ENCODE data around the gene CIC.
"Not testable (repeated sequence)": the region's sequence is repeated elsewhere in the genome, so short reads cannot be mapped to it uniquely, and the experiment has no call there.

Gene CIC

GRCh38 chr19:42254850-42255765, 13.9 kb upstream of the CIC start, which contains the start of gene ERF:
ERF (minus strand) TSS chr19:42255128; CDS start chr19:42254999, 129 bp downstream.
- no peak for TF ChIP-seq CTCF (IDR thresholded peaks at IDR 0.05; ENCODE audit: borderline replicate concordance, control extremely low read depth, extremely low read depth, insufficient read depth, missing control alignments)
- DNase-seq (ENCODE audit: low spot score), result peak; percentile 98
- in situ Hi-C loops (cut with MboI; ENCODE audit: low sequenced_read_pairs, unreplicated experiment), result no loop called here

- DNase-seq (ENCODE audit: low spot score), result no peak
- in situ Hi-C loops (cut with MboI; ENCODE audit: low sequenced_read_pairs, unreplicated experiment), result no loop called here
- no peak for TF ChIP-seq CTCF (IDR thresholded peaks at IDR 0.05; ENCODE audit: borderline replicate concordance, control extremely low read depth, extremely low read depth, insufficient read depth, missing control alignments)
Measured at GRCh38 chr19:42255766-42256745, 13.0 kb upstream of the CIC start.

- in situ Hi-C loops (cut with MboI; ENCODE audit: low sequenced_read_pairs, unreplicated experiment), result not testable (repeated sequence)
Measured at GRCh38 chr19:42257842-42258241, 11.2 kb upstream of the CIC start.

GRCh38 chr19:42261763-42262162, 7.3 kb upstream of the CIC start:
- in situ Hi-C loops (cut with MboI; ENCODE audit: low sequenced_read_pairs, unreplicated experiment), result no loop called here
- DNase-seq (ENCODE audit: low spot score), result no peak
- TF ChIP-seq CTCF (IDR thresholded peaks at IDR 0.05; ENCODE audit: borderline replicate concordance, control extremely low read depth, extremely low read depth, insufficient read depth, missing control alignments), result no peak

More at GRCh38 chr19:42257842-42258241, 11.2 kb upstream of the CIC start:
- not testable (repeated sequence) for DNase-seq (ENCODE audit: low spot score)

GRCh38 chr19:42266105-42266504, 2.9 kb upstream of the CIC start:
- in situ Hi-C loops (cut with MboI; ENCODE audit: low sequenced_read_pairs, unreplicated experiment); DNase-seq (ENCODE audit: low spot score): not testable (repeated sequence)

GRCh38 chr19:42266928-42267603, 2.0 kb upstream of the CIC start:
- in situ Hi-C loops (cut with MboI; ENCODE audit: low sequenced_read_pairs, unreplicated experiment); DNase-seq (ENCODE audit: low spot score): not testable (repeated sequence)

GRCh38 chr19:42267644-42268141, 1.4 kb upstream of the CIC start:
- TF ChIP-seq CTCF (IDR thresholded peaks at IDR 0.05; ENCODE audit: borderline replicate concordance, control extremely low read depth, extremely low read depth, insufficient read depth, missing control alignments), result no peak
- DNase-seq (ENCODE audit: low spot score), result no peak
- in situ Hi-C loops (cut with MboI; ENCODE audit: low sequenced_read_pairs, unreplicated experiment), result no loop called here

Data from GM13976 (cell line).